HG02759 (cell line): Measurements from ENCODE around the gene MOCOS.

Source experiments
- ATAC-seq: cut with Tn5 transposase; IDR thresholded peaks from one replicate; pipeline ENCODE4 v1.9.1; 2021; ENCODE audit warnings: mild to moderate bottlenecking, moderate library complexity; ENCODE audit not compliant: unreplicated experiment

MOCOS gene

GRCh38 chr18:36302676-36303075, 115.4 kb downstream of the MOCOS start:
- ATAC-seq, result no peak

DNA sequence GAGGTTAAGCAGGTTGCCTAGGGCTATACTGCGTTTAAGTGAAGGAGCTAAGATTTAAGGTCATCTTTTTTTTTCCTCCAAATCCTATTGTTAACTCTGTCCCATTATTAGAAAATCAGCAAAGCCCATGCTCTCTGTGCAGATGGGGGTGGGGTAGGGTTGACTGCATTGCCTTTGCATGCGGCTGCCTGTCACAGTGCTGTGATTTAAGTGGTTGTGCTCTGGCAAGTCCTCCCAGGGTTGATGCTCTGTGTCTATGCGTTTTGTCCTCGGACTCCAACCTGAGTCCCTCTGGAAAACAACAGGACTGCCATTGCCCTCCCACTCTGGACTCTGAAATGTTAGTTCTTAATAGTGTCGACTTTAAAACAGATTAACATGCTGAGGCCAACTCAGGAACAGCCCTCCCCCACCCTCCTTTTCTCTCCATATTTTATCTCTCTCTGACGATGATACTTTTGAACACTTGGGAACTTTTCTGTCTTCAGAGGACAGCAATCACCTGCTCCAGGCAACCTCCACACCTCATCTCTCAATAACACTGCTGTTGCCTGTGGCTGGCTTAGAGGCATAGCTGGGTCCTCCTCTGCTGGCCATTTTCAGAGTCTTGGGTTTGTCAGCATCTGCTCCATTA, 116.0 kb downstream of the MOCOS start:
- no peak for ATAC-seq

- ATAC-seq, result no peak
Observed at GRCh38 chr18:36304723-36305122, 117.4 kb downstream of the MOCOS start.

- ATAC-seq, result no peak
Observed at GRCh38 chr18:36305375-36305774, 118.1 kb downstream of the MOCOS start.

GRCh38 chr18:36307513-36307912, 120.2 kb downstream of the MOCOS start:
- no peak for ATAC-seq

DNA sequence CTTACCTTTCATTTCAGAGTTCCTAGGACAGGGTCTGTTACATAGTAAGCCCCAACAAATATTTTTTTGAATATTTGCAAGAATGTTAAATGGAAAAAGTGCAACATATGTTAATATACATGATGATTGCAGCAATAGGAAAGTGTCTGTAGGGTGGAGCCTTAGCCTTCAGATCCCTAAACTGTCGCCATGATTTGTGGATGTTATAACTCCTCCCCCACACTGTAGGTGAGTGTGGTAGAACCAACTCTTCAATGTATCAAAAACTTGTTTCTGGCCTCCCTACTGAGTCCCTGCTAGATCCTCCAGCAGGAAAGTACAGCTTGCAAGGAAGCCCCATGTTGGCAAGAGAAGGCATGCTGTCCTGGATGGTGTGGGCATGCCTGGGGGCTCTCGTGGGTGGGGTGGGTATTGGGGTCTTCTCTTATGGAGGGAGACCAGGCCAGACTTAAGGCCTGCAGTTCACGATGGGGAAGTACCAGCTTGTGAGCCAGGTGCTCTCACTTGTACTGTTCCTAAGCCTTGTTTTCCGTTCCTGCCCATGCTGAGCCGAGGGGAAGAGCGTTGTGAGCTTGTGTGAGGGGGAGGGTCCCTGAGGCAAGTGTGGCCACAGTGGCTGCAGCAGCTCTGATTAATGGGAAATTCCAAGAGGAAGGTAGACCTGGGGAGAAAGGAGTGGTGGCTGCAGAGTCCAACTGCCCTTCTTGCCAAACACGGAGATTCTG, 121.6 kb downstream of the MOCOS start:
- no peak for ATAC-seq

GRCh38 chr18:36309436-36310391, 122.4 kb downstream of the MOCOS start:
- no peak for ATAC-seq

DNA sequence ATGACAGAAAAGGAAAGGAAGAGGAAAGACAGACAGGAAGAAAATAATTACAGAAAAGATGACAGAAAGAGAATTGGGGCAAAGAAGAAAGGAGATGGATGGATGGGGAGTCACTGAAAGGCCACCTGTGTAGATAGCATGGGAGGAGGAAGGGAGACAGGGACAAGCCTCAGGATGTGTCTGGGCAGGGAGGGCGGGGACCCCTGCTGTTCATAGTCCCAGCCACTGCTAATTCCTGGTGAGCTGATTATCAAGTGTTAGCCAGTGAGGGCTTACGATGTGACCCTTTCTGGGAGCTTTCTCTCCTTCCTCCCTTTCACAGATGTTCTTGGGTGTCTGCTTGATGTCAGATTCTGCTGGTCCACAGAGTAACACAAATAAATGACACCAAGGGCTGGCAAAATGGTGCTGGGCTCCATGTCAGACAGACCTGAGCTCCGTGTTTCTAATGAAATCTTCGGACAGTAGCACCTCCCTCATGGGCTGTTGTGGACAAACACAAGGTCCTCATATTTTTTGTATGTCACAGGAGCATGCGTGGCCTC, 123.8 kb downstream of the MOCOS start:
- no peak for ATAC-seq

DNA sequence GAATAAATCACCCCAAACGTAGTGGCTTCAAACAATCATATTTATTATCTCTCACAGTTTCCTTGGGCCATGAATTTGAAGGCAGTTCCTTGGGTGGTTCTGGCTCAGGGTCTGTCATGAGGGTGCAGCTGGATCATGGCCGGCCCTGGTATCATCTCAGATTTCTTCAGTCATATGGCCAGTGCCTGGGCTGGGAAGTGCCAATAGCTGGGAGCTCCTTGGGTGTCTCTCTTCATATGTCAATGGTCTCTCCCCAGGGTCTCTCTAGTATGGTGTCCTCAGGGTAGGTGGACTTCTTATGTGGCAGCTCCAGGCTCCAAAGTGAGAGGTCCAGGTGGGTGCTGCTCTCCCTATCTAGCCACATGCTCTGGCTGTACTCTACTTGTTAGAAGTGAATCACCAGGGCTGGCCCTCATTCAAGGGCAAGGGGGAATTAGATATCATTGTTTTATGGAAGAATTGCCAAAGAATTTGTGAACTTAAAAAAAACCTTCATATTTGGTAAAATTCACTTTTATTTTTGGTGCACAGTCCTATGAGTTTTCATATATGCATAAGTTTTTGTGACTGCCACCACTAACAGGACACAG, 125.6 kb downstream of the MOCOS start:
- no peak for ATAC-seq

GRCh38 chr18:36314098-36314497, 126.8 kb downstream of the MOCOS start:
- no peak for ATAC-seq

GRCh38 chr18:36314754-36315153, 127.5 kb downstream of the MOCOS start:
- no peak for ATAC-seq

DNA sequence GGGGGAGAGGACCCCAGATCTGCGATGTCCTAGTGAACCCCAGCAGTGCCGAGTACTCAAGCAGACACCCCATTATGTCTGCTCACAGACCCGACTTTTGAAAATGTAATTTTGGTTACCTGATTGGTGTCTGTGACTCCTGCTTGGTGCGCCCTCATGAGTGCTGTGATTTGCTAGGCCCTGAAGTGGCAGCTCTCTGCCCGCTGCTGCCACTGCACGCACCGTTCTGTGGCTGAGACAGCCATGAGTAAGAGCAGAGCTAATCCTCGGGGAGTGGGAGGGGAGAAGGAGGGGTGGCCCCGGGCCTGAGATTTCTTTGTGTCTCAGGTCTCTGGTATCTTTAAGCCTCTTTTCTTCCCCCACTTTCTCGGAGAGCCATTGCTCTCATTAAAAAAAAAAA, 128.4 kb downstream of the MOCOS start:
- no peak for ATAC-seq

DNA sequence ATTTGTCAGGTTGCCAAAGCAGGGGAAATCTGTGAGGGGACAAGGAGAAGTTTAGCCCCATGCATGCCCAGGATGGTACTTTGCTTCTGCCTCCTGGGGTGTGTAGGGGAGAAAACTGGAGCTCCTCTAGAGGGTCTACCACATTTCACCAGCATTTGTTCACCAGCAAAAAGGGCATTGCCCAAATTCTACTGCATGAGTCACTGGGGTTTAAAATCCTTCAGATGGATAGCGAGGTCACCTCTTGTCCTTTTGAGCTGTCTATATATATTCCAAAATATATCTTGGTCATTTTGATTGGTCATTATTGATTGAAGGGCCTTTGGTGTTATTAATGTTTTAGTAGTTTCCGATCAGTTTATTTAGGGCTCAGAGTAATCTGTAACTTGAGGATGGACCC, 128.9 kb downstream of the MOCOS start:
- ATAC-seq, result no peak
